SU-DHL-6 (cell line): ENCODE data around the gene PRDM16.

ENCODE experiments used
- EZH2phosphoT487 ChIP-seq: fragments of 200-600 bp; sonication (generic), shearing (Covaris generic); conservative IDR thresholded peaks from 2 replicates; pipeline ENCODE4 v1.6.1; 2018; ENCODE audit warnings: mild to moderate bottlenecking, antibody characterized with exemption, low read length, moderate library complexity, mixed read lengths
- TF ChIP-seq, protein P1 (sequence below): fragments of 200-600 bp; sonication (generic); IDR thresholded peaks from one replicate; pipeline ENCODE4 v1.5.1; 2017; ENCODE audit warnings: antibody characterized with exemption, mild to moderate bottlenecking, low read length, moderate library complexity; ENCODE audit not compliant: insufficient read depth, poor library complexity, severe bottlenecking

DNA sequence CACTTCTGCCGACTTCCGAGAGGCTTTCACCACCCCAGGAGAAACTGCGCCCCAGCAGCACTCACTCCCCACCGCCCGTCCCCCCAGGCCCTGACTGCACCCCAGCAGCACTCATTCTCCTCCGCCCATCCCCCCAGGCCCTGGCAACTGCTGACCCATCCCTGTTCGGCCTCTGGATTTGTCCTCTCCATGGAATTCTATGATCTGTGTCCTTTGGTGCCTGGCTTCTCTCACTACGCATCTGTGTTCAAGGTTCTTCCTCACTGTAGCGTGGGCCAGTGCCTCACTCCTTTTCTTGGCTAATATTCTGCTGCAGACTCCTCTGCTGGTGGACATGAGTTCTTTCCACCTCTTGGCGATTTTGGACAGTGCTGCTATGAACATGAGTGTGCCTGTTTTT, 263.7 kb downstream of the PRDM16 start:
- TF ChIP-seq, protein P1, sequence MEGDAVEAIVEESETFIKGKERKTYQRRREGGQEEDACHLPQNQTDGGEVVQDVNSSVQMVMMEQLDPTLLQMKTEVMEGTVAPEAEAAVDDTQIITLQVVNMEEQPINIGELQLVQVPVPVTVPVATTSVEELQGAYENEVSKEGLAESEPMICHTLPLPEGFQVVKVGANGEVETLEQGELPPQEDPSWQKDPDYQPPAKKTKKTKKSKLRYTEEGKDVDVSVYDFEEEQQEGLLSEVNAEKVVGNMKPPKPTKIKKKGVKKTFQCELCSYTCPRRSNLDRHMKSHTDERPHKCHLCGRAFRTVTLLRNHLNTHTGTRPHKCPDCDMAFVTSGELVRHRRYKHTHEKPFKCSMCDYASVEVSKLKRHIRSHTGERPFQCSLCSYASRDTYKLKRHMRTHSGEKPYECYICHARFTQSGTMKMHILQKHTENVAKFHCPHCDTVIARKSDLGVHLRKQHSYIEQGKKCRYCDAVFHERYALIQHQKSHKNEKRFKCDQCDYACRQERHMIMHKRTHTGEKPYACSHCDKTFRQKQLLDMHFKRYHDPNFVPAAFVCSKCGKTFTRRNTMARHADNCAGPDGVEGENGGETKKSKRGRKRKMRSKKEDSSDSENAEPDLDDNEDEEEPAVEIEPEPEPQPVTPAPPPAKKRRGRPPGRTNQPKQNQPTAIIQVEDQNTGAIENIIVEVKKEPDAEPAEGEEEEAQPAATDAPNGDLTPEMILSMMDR: no peak
- no peak for TF ChIP-seq EZH2phosphoT487
